K562 (cell line): ENCODE measurements around the gene SLC12A9. TPM values are rescaled to one million over a fixed set of nuclear protein-coding genes. Genes with fewer than 3 reads are reported as not detected.

ENCODE experiments used
- ATF1 ChIP-seq, 2 experiments: fragments of 450-650 bp in 1 of 2; IDR thresholded peaks; 2 replicates each; pipeline ENCODE4 v1.6.1; 2016; ENCODE audit warnings: missing compliant biosample characterization in 1 of 2, missing genetic modification characterization in 1 of 2
- BRCA1 ChIP-seq, 2 experiments: fragments of 450-650 bp in 1 of 2; sonication (generic) in 1 of 2; formaldehyde crosslinking in 1 of 2; IDR thresholded peaks; 2 replicates each; pipeline versions ENCODE4 v1.5.0 to v1.6.1; 2017 to 2020; ENCODE audit warnings: mild to moderate bottlenecking in 1 of 2, missing genetic modification reagents in 1 of 2
- FOXA3 ChIP-seq, 2 experiments: fragments of 450-650 bp in 1 of 2; sonication (generic) in 1 of 2; formaldehyde crosslinking; IDR thresholded peaks in 1 of 2; conservative IDR thresholded peaks in 1 of 2; 2 replicates each; pipeline versions ENCODE4 v1.4.0 to v1.8.0; 2020 to 2022; ENCODE audit warnings: mild to moderate bottlenecking in 2 of 2, missing genetic modification reagents in 1 of 2
- HMG20A ChIP-seq: fragments of 450-650 bp; formaldehyde crosslinking; conservative IDR thresholded peaks from 2 replicates; pipeline ENCODE4 v1.4.0; 2020; ENCODE audit warnings: mild to moderate bottlenecking, mixed read lengths
- PPARD ChIP-seq: fragments of 250-450 bp; sonication (Bioruptor Pico); IDR thresholded peaks from 2 replicates; pipeline ENCODE4 v1.8.0; 2022; ENCODE audit warnings: inconsistent platforms, mild to moderate bottlenecking, moderate library complexity
- RCOR1 ChIP-seq, 2 experiments: IDR thresholded peaks; 2 replicates each; pipeline ENCODE4 v1.6.1; 2012; ENCODE audit warnings: low read depth in 2 of 2, low read length in 2 of 2, borderline replicate concordance in 1 of 2, improper control_type of control experiment in 1 of 2
- SAFB2 ChIP-seq: fragments of 200-400 bp; formaldehyde crosslinking; IDR thresholded peaks from 2 replicates; pipeline ENCODE4 v1.6.1; 2018; ENCODE audit warnings: borderline replicate concordance, low read length, low read depth, moderate library complexity; ENCODE audit not compliant: severe bottlenecking
- SMC3 ChIP-seq: conservative IDR thresholded peaks from 2 replicates; pipeline ENCODE4 v1.6.1; 2011; ENCODE audit warnings: low read depth, low read length, improper control_type of control experiment; ENCODE audit not compliant: insufficient read depth
- SPI1 ChIP-seq: IDR thresholded peaks from 2 replicates; pipeline ENCODE4 v1.6.1; 2011; ENCODE audit warnings: low read depth, low read length, control low read depth, borderline replicate concordance
- YY1 ChIP-seq, 3 experiments: IDR thresholded peaks; 2 replicates each; pipeline ENCODE4 v1.6.1; 2011; ENCODE audit warnings: low read length in 2 of 3, mild to moderate bottlenecking in 2 of 3, moderate library complexity in 2 of 3, borderline replicate concordance in 1 of 3, control low read depth in 1 of 3, low read depth in 1 of 3; ENCODE audit not compliant: insufficient read depth in 3 of 3, insufficient replicate concordance in 2 of 3, control insufficient read depth in 1 of 3, insufficient read length in 1 of 3; ENCODE audit errors: extremely low read depth in 1 of 3
- ZBED1 ChIP-seq: IDR thresholded peaks from 2 replicates; pipeline ENCODE4 v1.6.1; 2014
- ZBTB8A ChIP-seq: fragments of 450-650 bp; IDR thresholded peaks from 2 replicates; pipeline ENCODE4 v1.6.1; 2018; ENCODE audit warnings: mild to moderate bottlenecking, moderate library complexity; ENCODE audit not compliant: partially characterized antibody
- ZFX ChIP-seq: sonication (generic); formaldehyde crosslinking; IDR thresholded peaks from 2 replicates; pipeline ENCODE4 v1.8.0; 2022; ENCODE audit warnings: mild to moderate bottlenecking, missing genetic modification reagents, moderate library complexity
- ZKSCAN1 ChIP-seq: fragments of 150-350 bp; IDR thresholded peaks from 2 replicates; pipeline ENCODE4 v1.6.1; 2016; ENCODE audit warnings: low read depth, low read length
- ZNF133 ChIP-seq: fragments of 250-450 bp; sonication (Bioruptor Pico); IDR thresholded peaks from 2 replicates; pipeline ENCODE4 v1.4.0; 2020; ENCODE audit warnings: mild to moderate bottlenecking
- ZNF3 ChIP-seq: fragments of 250-450 bp; sonication (Bioruptor Pico); IDR thresholded peaks from 2 replicates; pipeline ENCODE4 v1.5.0; 2021; ENCODE audit warnings: mild to moderate bottlenecking, moderate library complexity
- polyA plus RNA-seq, 8 experiments: library from polyadenylated mRNA; depleted of rRNA in 4 of 8; stranded (reverse) in 5 of 8; unstranded in 3 of 8; fragments of >200 nt; fragmentation: Nextera tagmentation in 2 of 8; fragmentation: Illumina TruSeq in 1 of 8; extraction: Ambion mirVana in 2 of 8; extraction: Trizol in 1 of 8; gene quantifications; 2 replicates each; pipeline versions ENCODE4 v1.2.1 to v1.2.3, GENCODE V29; 2011 to 2014; ENCODE audit warnings: inconsistent platforms in 1 of 8, missing spikeins in 1 of 8
- total RNA-seq, 7 experiments: library from RNA; depleted of rRNA in 6 of 7; stranded (reverse); fragments of >200 nt in 6 of 7; fragmentation: Illumina TruSeq in 2 of 7; extraction: Trizol in 2 of 7; gene quantifications; 2 replicates each; pipeline versions ENCODE4 v1.2.1 to v1.2.3, GENCODE V29; 2011 to 2021; ENCODE audit warnings: low replicate concordance in 1 of 7
- TF ChIP-seq, protein P1 (sequence below): fragments of 450-650 bp; formaldehyde crosslinking; IDR thresholded peaks from 2 replicates; pipeline ENCODE4 v1.4.0; 2020; ENCODE audit warnings: mild to moderate bottlenecking, moderate library complexity
- TF ChIP-seq, protein P2 (sequence below), 2 experiments: fragments of 450-650 bp in 1 of 2; sonication (generic) in 1 of 2; formaldehyde crosslinking; conservative IDR thresholded peaks; 2 replicates each; pipeline versions ENCODE4 v1.4.0 to v1.8.1; 2020 to 2022; ENCODE audit warnings: mild to moderate bottlenecking in 1 of 2, missing genetic modification reagents in 1 of 2
- TF ChIP-seq, protein P3 (sequence below): sonication (generic); formaldehyde crosslinking; IDR thresholded peaks from 2 replicates; pipeline ENCODE4 v1.8.1; 2022; ENCODE audit warnings: missing genetic modification reagents
- TF ChIP-seq, protein P4 (sequence below): fragments of 250-450 bp; sonication (Bioruptor Pico); IDR thresholded peaks from 2 replicates; pipeline ENCODE4 v1.5.0; 2020; ENCODE audit warnings: mild to moderate bottlenecking, borderline replicate concordance

Gene SLC12A9
- total and polyA plus RNA-seq, 9 of the 15 experiments (the other 6 are each of a cell fraction or from before 2014, with no cell fraction given), result 0.06 to 20.2 (median 10.7) TPM

DNA sequence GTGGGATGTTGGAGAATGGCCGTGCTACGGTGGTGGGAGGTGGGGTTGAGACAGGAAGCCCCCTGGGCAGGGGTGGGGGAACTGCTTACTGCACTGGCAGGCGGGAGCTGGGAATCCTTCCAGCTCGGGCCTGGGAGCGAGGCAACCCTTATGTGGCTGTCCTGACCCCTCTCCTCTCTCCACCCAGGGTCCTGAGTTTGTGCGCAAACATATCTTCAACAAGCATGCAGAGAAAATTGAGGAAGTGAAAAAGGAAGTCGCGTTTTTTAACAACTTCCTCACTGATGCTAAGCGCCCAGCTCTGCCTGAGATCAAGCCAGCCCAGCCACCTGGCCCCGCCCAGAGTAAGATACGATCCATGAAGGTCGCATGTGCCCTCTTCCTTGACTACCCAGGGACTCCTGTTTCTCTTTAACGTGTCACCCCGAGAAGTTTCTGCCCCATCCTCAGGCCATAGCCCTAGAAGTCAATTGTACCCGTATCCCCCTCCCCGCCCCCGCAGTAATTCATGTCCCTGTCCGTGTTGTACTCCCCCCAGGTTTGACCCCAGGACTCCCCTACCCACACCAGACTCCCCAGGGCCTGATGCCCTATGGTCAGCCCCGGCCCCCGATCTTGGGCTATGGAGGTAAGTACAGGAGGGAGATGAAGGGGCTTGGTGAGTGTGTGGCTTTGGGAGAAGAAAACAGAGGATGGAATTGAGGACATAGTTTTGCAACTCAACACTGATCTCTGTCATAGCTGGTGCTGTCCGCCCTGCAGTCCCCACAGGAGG lies 35.2 kb downstream of the SLC12A9 start (continued):
- TF ChIP-seq SAFB2 (no peak), RCOR1 (IDR thresholded peaks at IDR 0.05; ENCODE audit: borderline replicate concordance in 1 of 2, low read depth in 2 of 2, low read length in 2 of 2) (peak in 1 of 2 experiments; percentile 45; a peak in 3 of 4 replicates), YY1 (IDR thresholded peaks at IDR 0.05; ENCODE audit: borderline replicate concordance in 1 of 3, control insufficient read depth in 1 of 3, extremely low read depth in 1 of 3, insufficient read depth in 3 of 3, insufficient read length in 1 of 3, insufficient replicate concordance in 2 of 3, low read depth in 1 of 3, low read length in 2 of 3) (no peak), ZFX (CRISPR knock-in tag) (no peak), FOXA3 (CRISPR knock-in tag; conservative IDR thresholded peaks at IDR 0.05 in 1 of 2, IDR thresholded peaks at IDR 0.05 in 1 of 2) (no peak), ZNF133 (CRISPR knock-in tag) (no peak), SMC3 (no peak), PPARD (CRISPR knock-in tag) (no peak), ZBED1 (0 out of 2 replicates have a peak, but pooled peaks have one; percentile 10), ZKSCAN1 (no peak), ZNF3 (CRISPR knock-in tag) (no peak), BRCA1 (IDR thresholded peaks at IDR 0.05) (no peak), BRCA1 (CRISPR knock-in tag; IDR thresholded peaks at IDR 0.05) (0 out of 2 replicates have a peak, but pooled peaks have one; percentile 9), ZBTB8A (no peak), ATF1 (CRISPR knock-in tag; IDR thresholded peaks at IDR 0.05) (no peak), ATF1 (tag; IDR thresholded peaks at IDR 0.05) (0 out of 2 replicates have a peak, but pooled peaks have one; percentile 25), HMG20A (CRISPR knock-in tag) (no peak), SPI1 (peak; percentile 100)
- TF ChIP-seq, protein P1, sequence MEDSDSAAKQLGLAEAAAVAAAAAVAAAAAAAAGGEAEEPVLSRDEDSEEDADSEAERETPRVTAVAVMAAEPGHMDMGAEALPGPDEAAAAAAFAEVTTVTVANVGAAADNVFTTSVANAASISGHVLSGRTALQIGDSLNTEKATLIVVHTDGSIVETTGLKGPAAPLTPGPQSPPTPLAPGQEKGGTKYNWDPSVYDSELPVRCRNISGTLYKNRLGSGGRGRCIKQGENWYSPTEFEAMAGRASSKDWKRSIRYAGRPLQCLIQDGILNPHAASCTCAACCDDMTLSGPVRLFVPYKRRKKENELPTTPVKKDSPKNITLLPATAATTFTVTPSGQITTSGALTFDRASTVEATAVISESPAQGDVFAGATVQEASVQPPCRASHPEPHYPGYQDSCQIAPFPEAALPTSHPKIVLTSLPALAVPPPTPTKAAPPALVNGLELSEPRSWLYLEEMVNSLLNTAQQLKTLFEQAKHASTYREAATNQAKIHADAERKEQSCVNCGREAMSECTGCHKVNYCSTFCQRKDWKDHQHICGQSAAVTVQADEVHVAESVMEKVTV (CRISPR knock-in tag), result no peak
- TF ChIP-seq, protein P2, sequence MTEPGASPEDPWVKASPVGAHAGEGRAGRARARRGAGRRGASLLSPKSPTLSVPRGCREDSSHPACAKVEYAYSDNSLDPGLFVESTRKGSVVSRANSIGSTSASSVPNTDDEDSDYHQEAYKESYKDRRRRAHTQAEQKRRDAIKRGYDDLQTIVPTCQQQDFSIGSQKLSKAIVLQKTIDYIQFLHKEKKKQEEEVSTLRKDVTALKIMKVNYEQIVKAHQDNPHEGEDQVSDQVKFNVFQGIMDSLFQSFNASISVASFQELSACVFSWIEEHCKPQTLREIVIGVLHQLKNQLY (CRISPR knock-in tag; conservative IDR thresholded peaks at IDR 0.05), result no peak
- TF ChIP-seq, protein P3, sequence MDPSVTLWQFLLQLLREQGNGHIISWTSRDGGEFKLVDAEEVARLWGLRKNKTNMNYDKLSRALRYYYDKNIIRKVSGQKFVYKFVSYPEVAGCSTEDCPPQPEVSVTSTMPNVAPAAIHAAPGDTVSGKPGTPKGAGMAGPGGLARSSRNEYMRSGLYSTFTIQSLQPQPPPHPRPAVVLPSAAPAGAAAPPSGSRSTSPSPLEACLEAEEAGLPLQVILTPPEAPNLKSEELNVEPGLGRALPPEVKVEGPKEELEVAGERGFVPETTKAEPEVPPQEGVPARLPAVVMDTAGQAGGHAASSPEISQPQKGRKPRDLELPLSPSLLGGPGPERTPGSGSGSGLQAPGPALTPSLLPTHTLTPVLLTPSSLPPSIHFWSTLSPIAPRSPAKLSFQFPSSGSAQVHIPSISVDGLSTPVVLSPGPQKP (CRISPR knock-in tag), result no peak
- TF ChIP-seq, protein P4, sequence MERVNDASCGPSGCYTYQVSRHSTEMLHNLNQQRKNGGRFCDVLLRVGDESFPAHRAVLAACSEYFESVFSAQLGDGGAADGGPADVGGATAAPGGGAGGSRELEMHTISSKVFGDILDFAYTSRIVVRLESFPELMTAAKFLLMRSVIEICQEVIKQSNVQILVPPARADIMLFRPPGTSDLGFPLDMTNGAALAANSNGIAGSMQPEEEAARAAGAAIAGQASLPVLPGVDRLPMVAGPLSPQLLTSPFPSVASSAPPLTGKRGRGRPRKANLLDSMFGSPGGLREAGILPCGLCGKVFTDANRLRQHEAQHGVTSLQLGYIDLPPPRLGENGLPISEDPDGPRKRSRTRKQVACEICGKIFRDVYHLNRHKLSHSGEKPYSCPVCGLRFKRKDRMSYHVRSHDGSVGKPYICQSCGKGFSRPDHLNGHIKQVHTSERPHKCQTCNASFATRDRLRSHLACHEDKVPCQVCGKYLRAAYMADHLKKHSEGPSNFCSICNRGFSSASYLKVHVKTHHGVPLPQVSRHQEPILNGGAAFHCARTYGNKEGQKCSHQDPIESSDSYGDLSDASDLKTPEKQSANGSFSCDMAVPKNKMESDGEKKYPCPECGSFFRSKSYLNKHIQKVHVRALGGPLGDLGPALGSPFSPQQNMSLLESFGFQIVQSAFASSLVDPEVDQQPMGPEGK (CRISPR knock-in tag), result no peak
